Measurements from ENCODE around the gene EML1. TPM values are rescaled to one million over a fixed set of nuclear protein-coding genes. Genes with fewer than 3 reads are reported as not detected.

Gene EML1
- total RNA-seq, 1 experiment from 2014 or later, result 5.4 TPM

DNA sequence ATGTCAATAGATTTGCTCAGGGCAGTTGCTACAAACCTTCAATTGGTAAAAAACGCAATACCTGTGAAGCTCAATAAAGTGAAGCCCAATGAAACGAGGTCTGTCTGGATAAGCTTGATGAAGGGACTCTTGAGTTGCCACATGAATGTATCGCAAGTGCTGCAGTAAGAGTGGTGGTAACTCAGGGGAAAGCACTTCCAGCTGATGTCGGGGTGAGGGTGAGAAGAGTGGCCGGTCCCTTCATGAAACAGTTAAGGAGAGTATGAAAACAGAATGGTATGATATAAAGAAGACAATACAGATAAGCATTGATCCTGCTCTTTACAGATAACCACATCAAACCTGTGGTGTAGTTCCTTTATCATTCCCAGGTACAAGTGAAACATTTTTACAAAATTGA, 188.6 kb downstream of the EML1 start:
- no peak for DNase-seq (ENCODE audit: low read depth)
- in situ Hi-C loops (cut with HindIII; ENCODE audit: low pct_unique_long_range_greater_than_20kb, low sequenced_read_pairs), result no loop called here

DNA sequence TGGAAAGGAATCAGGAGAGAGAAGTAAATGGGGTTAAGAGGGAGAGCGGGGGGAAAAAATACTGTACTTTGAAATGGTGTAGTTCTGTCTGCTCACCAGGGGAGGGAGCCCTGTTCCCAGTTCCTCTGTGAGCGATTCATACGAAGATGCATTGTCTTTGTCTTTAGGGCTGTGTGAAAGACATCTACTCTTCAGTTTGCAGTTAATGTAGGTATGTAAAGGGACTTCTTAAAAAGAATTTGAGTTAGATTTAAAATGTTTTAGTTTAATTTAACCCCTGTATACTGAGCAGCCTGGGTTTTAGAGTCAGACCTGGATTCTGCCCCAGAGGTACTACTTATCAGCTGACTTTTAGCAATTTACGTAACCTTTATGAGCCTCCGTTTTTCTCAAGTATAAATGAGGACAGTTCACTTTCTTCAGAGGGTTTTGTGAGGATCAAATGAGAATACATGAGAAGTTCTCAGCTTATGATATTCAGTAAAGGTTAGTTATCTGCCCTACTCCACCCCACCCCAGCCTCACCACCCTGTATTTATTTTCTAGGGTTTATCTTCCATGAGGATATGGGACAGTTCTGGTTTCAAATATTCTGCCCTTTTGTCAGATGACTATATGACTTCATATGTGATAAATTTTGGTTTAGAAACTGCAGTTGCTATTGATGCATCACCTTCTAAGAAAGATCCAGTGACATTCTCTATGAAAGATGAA, 189.5 kb downstream of the EML1 start:
- in situ Hi-C loops (cut with HindIII; ENCODE audit: low pct_unique_long_range_greater_than_20kb, low sequenced_read_pairs), result no loop called here
- DNase-seq (ENCODE audit: low read depth), result peak; percentile 42

DNA sequence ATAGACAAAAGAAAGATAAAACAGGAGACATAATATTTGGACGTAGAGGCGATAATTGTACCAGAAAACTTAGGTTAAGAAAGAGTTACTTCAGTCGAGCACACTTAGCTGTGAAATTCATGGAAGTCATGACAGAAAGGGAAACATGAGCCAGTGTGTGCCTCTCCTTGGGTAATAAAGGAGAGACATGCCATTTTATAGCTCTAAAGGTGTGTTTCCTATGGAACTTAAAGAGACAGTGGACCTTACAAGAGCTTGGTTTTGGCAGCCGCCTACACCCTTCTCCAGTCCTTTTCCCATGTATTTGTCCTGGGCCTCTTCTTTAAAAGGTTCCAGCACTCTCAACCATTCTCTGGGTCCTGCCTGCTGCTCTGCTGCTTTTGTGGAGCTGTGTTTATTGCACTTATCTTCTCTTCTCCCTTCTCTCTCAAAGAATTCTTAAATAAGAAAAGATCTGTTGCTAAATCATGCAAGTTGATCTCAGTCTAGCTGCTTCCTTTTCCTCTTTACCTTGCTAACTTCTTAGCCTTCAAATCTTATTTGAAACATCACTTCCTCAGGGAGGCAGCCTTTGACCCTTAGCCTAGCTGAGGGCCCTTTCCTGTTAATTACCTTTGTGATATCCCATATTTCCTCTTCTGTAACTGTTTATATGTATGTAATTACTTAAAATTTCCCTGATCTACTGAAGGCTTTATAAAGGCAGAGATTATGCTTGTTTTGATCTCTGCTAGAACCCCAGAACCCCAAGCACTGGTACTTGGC, 190.2 kb downstream of the EML1 start:
- no peak for DNase-seq (ENCODE audit: low read depth)
- in situ Hi-C loops (cut with HindIII; ENCODE audit: low pct_unique_long_range_greater_than_20kb, low sequenced_read_pairs), result no loop called here

DNA sequence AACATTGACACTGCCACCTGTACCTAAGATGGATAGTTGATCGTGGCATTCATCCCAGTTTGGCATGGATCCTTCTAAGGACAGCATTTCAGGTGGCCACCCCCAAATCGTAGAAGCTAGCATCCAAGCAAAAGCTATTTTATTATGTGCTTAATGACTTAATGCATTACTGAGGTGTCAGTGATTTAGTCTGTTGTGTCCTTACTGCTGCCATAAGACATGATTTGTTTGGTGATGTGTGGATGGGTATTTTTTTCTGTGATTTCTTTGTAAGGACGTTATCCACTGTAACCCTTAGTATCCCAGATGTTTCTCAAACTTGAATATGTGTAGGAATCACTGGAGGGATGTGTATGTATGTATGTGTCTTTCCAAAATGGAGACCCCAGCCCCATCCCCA, 190.8 kb downstream of the EML1 start:
- in situ Hi-C loops (cut with HindIII; ENCODE audit: low pct_unique_long_range_greater_than_20kb, low sequenced_read_pairs), result no loop called here
- no peak for DNase-seq (ENCODE audit: low read depth)

DNA sequence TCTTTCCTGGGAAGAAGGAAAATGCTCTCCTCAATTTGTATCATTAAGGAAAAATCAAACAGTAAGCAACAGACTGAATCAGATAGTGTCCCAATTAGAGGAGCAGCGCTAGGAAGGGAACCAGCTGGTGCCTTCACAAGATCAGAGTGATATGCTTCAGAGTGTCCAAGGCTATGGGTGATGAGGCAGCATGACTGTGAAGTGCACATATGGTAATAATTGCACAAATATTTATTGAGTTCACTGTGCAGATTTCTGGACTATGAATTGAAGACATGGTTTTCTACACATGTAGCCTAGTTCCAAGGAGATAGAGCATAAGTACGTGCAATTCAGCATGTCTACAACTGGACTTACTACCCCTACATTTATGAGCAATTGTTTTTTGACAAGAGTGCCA, 193.2 kb downstream of the EML1 start:
- in situ Hi-C loops (cut with HindIII; ENCODE audit: low pct_unique_long_range_greater_than_20kb, low sequenced_read_pairs), result no loop called here

DNA sequence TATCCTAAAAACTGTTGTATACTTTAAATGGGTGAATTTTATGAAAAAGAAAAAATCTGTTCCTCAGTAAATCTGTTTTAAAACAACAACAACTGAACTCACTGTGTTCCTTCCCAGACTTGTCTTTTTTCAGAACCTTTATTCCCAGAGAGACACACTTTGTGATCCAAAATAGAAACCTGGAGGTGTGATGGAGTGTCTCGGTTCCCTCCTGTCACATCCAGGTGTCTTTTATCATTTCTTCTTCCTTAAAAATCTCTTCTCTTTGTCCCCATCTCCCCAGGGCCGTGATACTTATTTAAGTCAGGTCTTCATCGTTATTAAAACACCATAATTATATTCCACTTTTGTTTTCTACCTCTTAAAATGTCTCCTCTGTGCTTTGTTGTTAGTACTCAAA, 195.8 kb downstream of the EML1 start:
- in situ Hi-C loops (cut with HindIII; ENCODE audit: low pct_unique_long_range_greater_than_20kb, low sequenced_read_pairs), result no loop called here
- DNase-seq (ENCODE audit: low read depth), result no peak

More for the DNA sequence above, 193.2 kb downstream of the EML1 start:
- DNase-seq (ENCODE audit: low read depth), result no peak

DNA sequence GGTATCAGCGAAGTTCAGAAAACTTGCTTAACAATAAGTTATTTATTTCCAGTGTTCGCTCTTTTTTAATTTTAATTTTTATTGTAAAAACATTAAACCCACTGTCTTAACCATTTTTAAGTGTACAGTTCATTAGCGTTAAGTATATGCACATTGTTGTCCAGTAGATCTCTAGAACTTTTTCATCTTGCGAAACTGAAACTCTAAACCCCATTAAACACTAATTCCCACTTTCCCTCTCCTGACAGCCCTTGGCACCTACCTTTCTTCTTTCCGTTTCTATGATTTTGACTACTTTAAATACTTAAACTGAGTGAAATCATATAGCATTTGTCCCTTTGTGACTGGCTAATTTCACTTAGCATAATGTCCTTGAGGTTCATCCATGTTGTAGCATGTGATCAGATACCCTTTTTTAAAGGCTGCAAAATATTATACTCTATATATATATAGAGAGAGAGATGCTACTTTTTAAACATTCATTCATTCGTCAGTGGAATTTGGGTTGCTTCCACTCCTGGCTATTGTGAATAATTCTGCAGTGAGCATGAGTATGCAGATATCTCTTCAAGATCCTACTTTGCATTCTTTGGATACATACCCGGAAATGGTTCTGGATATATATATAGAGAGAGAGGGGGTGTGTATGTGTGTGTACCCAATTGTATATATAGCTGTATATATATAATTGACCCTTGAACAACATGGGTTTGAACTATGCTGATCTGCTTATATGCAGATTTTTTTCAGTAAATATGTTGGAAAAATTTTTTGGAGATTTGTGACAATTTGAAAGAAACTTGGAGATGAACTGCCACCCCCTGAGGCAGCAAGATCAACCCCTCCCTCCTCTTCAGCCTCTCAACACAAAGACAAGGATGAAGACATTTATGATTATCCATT, 197.3 kb downstream of the EML1 start:
- no peak for DNase-seq (ENCODE audit: low read depth)
- in situ Hi-C loops (cut with HindIII; ENCODE audit: low pct_unique_long_range_greater_than_20kb, low sequenced_read_pairs), result no loop called here

DNA sequence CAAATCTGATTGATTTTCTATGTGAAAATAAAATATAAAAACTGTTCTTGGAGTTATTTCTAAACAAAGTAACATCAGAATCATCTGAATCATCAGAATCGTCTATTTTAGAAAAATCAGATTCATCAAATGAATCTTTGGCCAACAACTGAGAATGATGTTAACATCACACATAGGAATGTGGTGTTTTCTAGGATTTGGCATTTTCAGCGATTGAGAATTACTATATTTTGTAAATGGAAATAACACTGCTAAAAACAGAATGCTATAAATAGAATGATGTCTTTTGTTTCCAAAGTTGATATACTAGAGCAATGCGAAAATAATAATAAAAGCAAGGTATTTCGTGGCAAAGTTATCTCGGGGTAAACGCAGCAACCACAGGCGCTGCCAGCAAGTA, 198.1 kb downstream of the EML1 start:
- DNase-seq (ENCODE audit: low read depth), result no peak
- in situ Hi-C loops (cut with HindIII; ENCODE audit: low pct_unique_long_range_greater_than_20kb, low sequenced_read_pairs), result no loop called here

Other genes with a start within 250 kb of the EML1 start
- gene CCDC85C, start 189.2 kb upstream of the EML1 start, total RNA-seq (2014; rRNA removed; shearing (Covaris generic); ENCODE audit: low replicate concordance), result 21.6 and 28.3 TPM in 2 replicates
- gene HHIPL1, start 148.3 kb upstream of the EML1 start, total RNA-seq (2014; rRNA removed; shearing (Covaris generic); ENCODE audit: low replicate concordance), result 0.03 TPM in 1 of 2 replicates, not detected in the other
- not detected in 2 replicates for gene CYP46A1, start 109.1 kb upstream of the EML1 start, total RNA-seq (2014; rRNA removed; shearing (Covaris generic); ENCODE audit: low replicate concordance)